NK-92 (cell line): ENCODE data around the gene MAP2K5.

ENCODE experiments used
- DNase-seq: peaks from one replicate; lab custom pipeline; 2025; ENCODE audit not compliant: unreplicated experiment; lab: John Stamatoyannopoulos, UW

Gene MAP2K5

GRCh38 chr15:67746450-67746849, 203.9 kb downstream of the MAP2K5 start:
- DNase-seq, result no peak

GRCh38 chr15:67747921-67748320, 205.4 kb downstream of the MAP2K5 start:
- DNase-seq, result no peak

GRCh38 chr15:67750371-67750770, 207.9 kb downstream of the MAP2K5 start:
- DNase-seq, result no peak

- DNase-seq, result no peak
Measured at GRCh38 chr15:67753891-67754290, 211.4 kb downstream of the MAP2K5 start.

- no peak for DNase-seq
Measured at GRCh38 chr15:67755264-67755663, 212.8 kb downstream of the MAP2K5 start.

- DNase-seq, result no peak
Measured at GRCh38 chr15:67755936-67756335, 213.4 kb downstream of the MAP2K5 start.

- no peak for DNase-seq
Measured at GRCh38 chr15:67758619-67759300, 216.3 kb downstream of the MAP2K5 start.

- DNase-seq, result no peak
Measured at GRCh38 chr15:67760901-67761300, 218.4 kb downstream of the MAP2K5 start.

GRCh38 chr15:67761343-67761742, 218.8 kb downstream of the MAP2K5 start:
- no peak for DNase-seq

GRCh38 chr15:67762610-67763368, 220.3 kb downstream of the MAP2K5 start:
- DNase-seq, result no peak

GRCh38 chr15:67765701-67766100, 223.2 kb downstream of the MAP2K5 start:
- no peak for DNase-seq

- no peak for DNase-seq
Measured at GRCh38 chr15:67766968-67767367, 224.5 kb downstream of the MAP2K5 start.

- DNase-seq, result no peak
Measured at GRCh38 chr15:67768313-67768977, 225.9 kb downstream of the MAP2K5 start.

- no peak for DNase-seq
Measured at GRCh38 chr15:67769497-67770357, 227.2 kb downstream of the MAP2K5 start.

GRCh38 chr15:67770358-67770628, 227.8 kb downstream of the MAP2K5 start:
- no peak for DNase-seq

GRCh38 chr15:67771189-67771800, 228.8 kb downstream of the MAP2K5 start:
- no peak for DNase-seq

- no peak for DNase-seq
Measured at GRCh38 chr15:67774626-67775025, 232.1 kb downstream of the MAP2K5 start.

- DNase-seq, result no peak
Measured at GRCh38 chr15:67775250-67775649, 232.7 kb downstream of the MAP2K5 start.

GRCh38 chr15:67775998-67776397, 233.5 kb downstream of the MAP2K5 start:
- no peak for DNase-seq

GRCh38 chr15:67776600-67776999, 234.1 kb downstream of the MAP2K5 start:
- no peak for DNase-seq

- DNase-seq, result no peak
Measured at GRCh38 chr15:67777071-67777470, 234.6 kb downstream of the MAP2K5 start.
